KMS-11 (cell line): ENCODE measurements around the gene SDR9C7.
"Not testable (repeated sequence)": the region's sequence is repeated elsewhere in the genome, so short reads cannot be mapped to it uniquely, and the experiment has no call there.

Source experiments
- H2AFZ ChIP-seq: fragments of 200-600 bp; sonication (generic); 2 replicates; pipeline ENCODE4 v1.6.1; 2016; ENCODE audit warnings: antibody characterized with exemption, mixed run types, low read depth
- H3K27ac ChIP-seq: fragments of 200-600 bp; sonication (generic); 2 replicates; pipeline ENCODE4 v1.6.1; 2016; ENCODE audit warnings: mild to moderate bottlenecking, mixed run types
- H3K27me3 ChIP-seq: fragments of 200-600 bp; sonication (generic); 2 replicates; pipeline ENCODE4 v1.6.1; 2017; ENCODE audit warnings: mild to moderate bottlenecking, low read depth, mixed run types, moderate library complexity; ENCODE audit not compliant: insufficient read depth
- H3K36me3 ChIP-seq: fragments of 200-600 bp; sonication (generic); 2 replicates; pipeline ENCODE4 v1.6.1; 2017; ENCODE audit warnings: mild to moderate bottlenecking, mixed run types; ENCODE audit not compliant: insufficient read depth
- H3K4me1 ChIP-seq: fragments of 200-600 bp; sonication (generic); 2 replicates; pipeline ENCODE4 v1.6.1; 2016; ENCODE audit warnings: mild to moderate bottlenecking, low read depth, mixed run types; ENCODE audit not compliant: poor library complexity, severe bottlenecking
- H3K4me2 ChIP-seq: fragments of 200-600 bp; sonication (generic); 2 replicates; pipeline ENCODE4 v1.7.0; 2016; ENCODE audit warnings: mild to moderate bottlenecking, mixed run types
- H3K4me3 ChIP-seq: fragments of 200-600 bp; sonication (generic); IDR thresholded peaks from 2 replicates; pipeline ENCODE4 v1.6.1; 2017; ENCODE audit warnings: low read depth, low read length, mixed read lengths; ENCODE audit not compliant: insufficient read depth
- H3K79me2 ChIP-seq: fragments of 200-600 bp; sonication (generic); 2 replicates; pipeline ENCODE4 v1.6.1; 2016; ENCODE audit warnings: low read depth, mixed run types; ENCODE audit not compliant: insufficient read depth
- H3K9ac ChIP-seq: fragments of 200-600 bp; sonication (generic); 2 replicates; pipeline ENCODE4 v1.6.1; 2016; ENCODE audit warnings: mild to moderate bottlenecking, mixed run types
- H4K20me1 ChIP-seq: fragments of 200-600 bp; sonication (generic); 2 replicates; pipeline ENCODE4 v1.6.1; 2016; ENCODE audit warnings: mild to moderate bottlenecking, mixed run types; ENCODE audit not compliant: insufficient read depth
- TF ChIP-seq, protein P1 (sequence below): fragments of 200-600 bp; sonication (generic); conservative IDR thresholded peaks from 2 replicates; pipeline ENCODE4 v1.6.1; 2017; ENCODE audit warnings: low read depth, mild to moderate bottlenecking, antibody characterized with exemption, low read length, moderate library complexity, mixed read lengths

The SDR9C7 gene

GRCh38 chr12:56916296-56916995 lies 17.8 kb downstream of the SDR9C7 start:
- H3K27ac ChIP-seq = no peak overlapping the region
- H3K79me2 ChIP-seq = no peaks in the 10 kb centered on the region
- H3K27me3 ChIP-seq = no peaks in the 10 kb centered on the region
- TF ChIP-seq, protein P1, sequence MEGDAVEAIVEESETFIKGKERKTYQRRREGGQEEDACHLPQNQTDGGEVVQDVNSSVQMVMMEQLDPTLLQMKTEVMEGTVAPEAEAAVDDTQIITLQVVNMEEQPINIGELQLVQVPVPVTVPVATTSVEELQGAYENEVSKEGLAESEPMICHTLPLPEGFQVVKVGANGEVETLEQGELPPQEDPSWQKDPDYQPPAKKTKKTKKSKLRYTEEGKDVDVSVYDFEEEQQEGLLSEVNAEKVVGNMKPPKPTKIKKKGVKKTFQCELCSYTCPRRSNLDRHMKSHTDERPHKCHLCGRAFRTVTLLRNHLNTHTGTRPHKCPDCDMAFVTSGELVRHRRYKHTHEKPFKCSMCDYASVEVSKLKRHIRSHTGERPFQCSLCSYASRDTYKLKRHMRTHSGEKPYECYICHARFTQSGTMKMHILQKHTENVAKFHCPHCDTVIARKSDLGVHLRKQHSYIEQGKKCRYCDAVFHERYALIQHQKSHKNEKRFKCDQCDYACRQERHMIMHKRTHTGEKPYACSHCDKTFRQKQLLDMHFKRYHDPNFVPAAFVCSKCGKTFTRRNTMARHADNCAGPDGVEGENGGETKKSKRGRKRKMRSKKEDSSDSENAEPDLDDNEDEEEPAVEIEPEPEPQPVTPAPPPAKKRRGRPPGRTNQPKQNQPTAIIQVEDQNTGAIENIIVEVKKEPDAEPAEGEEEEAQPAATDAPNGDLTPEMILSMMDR = no peak
- no peaks in the 10 kb centered on the region for H3K4me1 ChIP-seq
- H3K36me3 ChIP-seq = no peaks in the 10 kb centered on the region
- no peak overlapping the region for H3K9ac ChIP-seq
- H3K4me3 ChIP-seq = no peak overlapping the region
- H2AFZ ChIP-seq = no peak overlapping the region
- H4K20me1 ChIP-seq = no peaks in the 10 kb centered on the region
- H3K4me2 ChIP-seq = no peak overlapping the region

- Histone ChIP-seq H2AFZ (no peak overlapping the region), H3K27me3 (no peaks in the 10 kb centered on the region), H3K79me2 (no peaks in the 10 kb centered on the region), H3K9ac (no peak overlapping the region), H3K4me2 (no peak overlapping the region), H4K20me1 (no peaks in the 10 kb centered on the region), H3K4me3 (no peak overlapping the region), H3K36me3 (no peaks in the 10 kb centered on the region), H3K4me1 (no peaks in the 10 kb centered on the region), H3K27ac (no peak overlapping the region)
- TF ChIP-seq, protein P1 = no peak
Measured at GRCh38 chr12:56914724-56915123, 19.5 kb downstream of the SDR9C7 start.

- no peaks in the 10 kb centered on the region for H3K36me3 ChIP-seq
- no peak overlapping the region for H3K9ac ChIP-seq
- H3K4me3 ChIP-seq = no peak overlapping the region
- H3K79me2 ChIP-seq = no peaks in the 10 kb centered on the region
- H2AFZ ChIP-seq = no peak overlapping the region
- no peaks in the 10 kb centered on the region for H3K4me1 ChIP-seq
- no peak overlapping the region for H3K4me2 ChIP-seq
- H4K20me1 ChIP-seq = no peaks in the 10 kb centered on the region
- no peaks in the 10 kb centered on the region for H3K27me3 ChIP-seq
- no peak overlapping the region for H3K27ac ChIP-seq
- TF ChIP-seq, protein P1 = no peak
Measured at GRCh38 chr12:56914256-56914655, 20.0 kb downstream of the SDR9C7 start.

DNA sequence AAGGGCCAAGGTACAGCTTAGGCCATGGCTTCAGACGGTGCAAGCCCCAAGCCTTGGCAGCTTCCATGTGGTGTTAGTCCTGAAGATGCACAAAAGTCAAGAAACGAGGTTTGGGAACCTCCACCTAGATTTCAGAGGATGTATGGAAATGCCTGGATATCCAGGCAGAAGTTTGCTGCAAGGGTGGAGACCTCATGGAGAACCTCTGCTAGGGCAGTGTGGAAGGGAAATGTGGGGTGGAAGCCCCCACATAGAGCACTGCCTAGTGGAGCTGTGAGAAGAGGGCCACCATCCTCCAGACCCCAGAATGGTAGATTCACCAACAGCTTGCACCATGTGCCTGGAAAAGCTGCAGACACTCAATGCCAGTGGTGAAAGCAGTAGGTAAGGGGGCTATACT lies 24.8 kb downstream of the SDR9C7 start:
- not testable (repeated sequence) for H3K4me3 ChIP-seq, H4K20me1 ChIP-seq, H3K4me2 ChIP-seq, H3K27me3 ChIP-seq, H2AFZ ChIP-seq, H3K4me1 ChIP-seq, H3K27ac ChIP-seq, H3K79me2 ChIP-seq, H3K9ac ChIP-seq, H3K36me3 ChIP-seq

- no peaks in the 10 kb centered on the region for H3K36me3 ChIP-seq
- H3K27ac ChIP-seq = no peak overlapping the region
- H3K79me2 ChIP-seq = no peaks in the 10 kb centered on the region
- no peaks in the 10 kb centered on the region for H3K4me1 ChIP-seq
- no peak overlapping the region for H3K4me2 ChIP-seq
- no peak overlapping the region for H3K9ac ChIP-seq
- no peaks in the 10 kb centered on the region for H3K27me3 ChIP-seq
- H2AFZ ChIP-seq = no peak overlapping the region
- H4K20me1 ChIP-seq = no peaks in the 10 kb centered on the region
- no peak overlapping the region for H3K4me3 ChIP-seq
- TF ChIP-seq, protein P1 = no peak
Measured at GRCh38 chr12:56908136-56908535, 26.1 kb downstream of the SDR9C7 start.
